Neural progenitor cell (in vitro differentiated cells): ENCODE measurements around the gene NOLC1. TPM values are rescaled to one million over a fixed set of nuclear protein-coding genes. Genes with fewer than 3 reads are reported as not detected.

Source experiments
- DNase-seq: peaks from one replicate; pipeline ENCODE4 v3.0.0-alpha.2; 2016; ENCODE audit warnings: low spot score
- H2AFZ ChIP-seq: fragments of 200-600 bp; sonication (generic); replicated peaks from 2 replicates; pipeline ENCODE4 v1.6.1; 2016; ENCODE audit warnings: antibody characterized with exemption
- H3F3A ChIP-seq: fragments of 200-600 bp; sonication (generic); 2 replicates; pipeline ENCODE4 v1.6.1; 2016; ENCODE audit warnings: antibody characterized with exemption, low read depth
- H3K27ac ChIP-seq: fragments of 200-600 bp; sonication (generic); 2 replicates; pipeline ENCODE4 v1.5.1; 2016; ENCODE audit warnings: mild to moderate bottlenecking
- H3K27me3 ChIP-seq: fragments of 200-600 bp; sonication (generic); 2 replicates; pipeline ENCODE4 v1.6.1; 2016; ENCODE audit warnings: mild to moderate bottlenecking, moderate library complexity
- H3K36me3 ChIP-seq: fragments of 200-600 bp; sonication (generic); 2 replicates; pipeline ENCODE4 v1.5.1; 2016
- H3K4me1 ChIP-seq: fragments of 200-600 bp; sonication (generic); 2 replicates; pipeline ENCODE4 v1.6.1; 2016; ENCODE audit warnings: mixed run types
- H3K4me2 ChIP-seq: fragments of 200-600 bp; sonication (generic); 2 replicates; pipeline ENCODE4 v1.6.1; 2016
- H3K4me3 ChIP-seq: fragments of 200-600 bp; sonication (generic); 2 replicates; pipeline ENCODE4 v1.5.1; 2016
- H3K79me2 ChIP-seq: fragments of 200-600 bp; sonication (generic); 2 replicates; pipeline ENCODE4 v1.6.1; 2016; ENCODE audit warnings: low read depth
- H3K9ac ChIP-seq: fragments of 200-600 bp; sonication (generic); 2 replicates; pipeline ENCODE4 v1.6.1; 2016
- H3K9me3 ChIP-seq: fragments of 200-600 bp; sonication (generic); 2 replicates; pipeline ENCODE4 v1.5.1; 2016; ENCODE audit warnings: low read depth
- H4K20me1 ChIP-seq: fragments of 200-600 bp; sonication (generic); 2 replicates; pipeline ENCODE4 v1.6.1; 2016; ENCODE audit warnings: low read depth
- H3K27ac Mint-ChIP-seq: 3 replicates; pipeline ENCODE4 v1.8.0; 2021; ENCODE audit warnings: mixed read lengths
- H3K27me3 Mint-ChIP-seq: 2 replicates; pipeline ENCODE4 v1.8.0; 2022; ENCODE audit warnings: low read depth, mild to moderate bottlenecking, inconsistent platforms, moderate library complexity, mixed read lengths; ENCODE audit not compliant: insufficient read depth
- H3K36me3 Mint-ChIP-seq: 3 replicates; pipeline ENCODE4 v1.8.0; 2021; ENCODE audit warnings: mixed read lengths
- H3K4me1 Mint-ChIP-seq: 3 replicates; pipeline ENCODE4 v1.8.0; 2021; ENCODE audit warnings: mixed read lengths
- H3K4me3 Mint-ChIP-seq: 3 replicates; pipeline ENCODE4 v1.8.0; 2021; ENCODE audit warnings: mild to moderate bottlenecking, moderate library complexity, mixed read lengths
- H3K9me3 Mint-ChIP-seq: 3 replicates; pipeline ENCODE4 v1.8.0; 2020; ENCODE audit warnings: mixed read lengths
- EZH2 ChIP-seq: fragments of 200-600 bp; sonication (generic); IDR thresholded peaks from 2 replicates; pipeline ENCODE4 v1.6.1; 2017; ENCODE audit warnings: antibody characterized with exemption, mild to moderate bottlenecking, moderate library complexity
- EZH2phosphoT487 ChIP-seq: fragments of 200-600 bp; sonication (generic); IDR thresholded peaks from 2 replicates; pipeline ENCODE4 v1.6.1; 2017; ENCODE audit warnings: antibody characterized with exemption
- total RNA-seq: library from RNA; depleted of rRNA; stranded (reverse); fragments of >200 nt; gene quantifications from 2 replicates; pipeline ENCODE4 v1.2.3, GENCODE V29; 2015; ENCODE audit warnings: low replicate concordance
- TF ChIP-seq, protein P1 (sequence below): fragments of 200-600 bp; sonication (generic); IDR thresholded peaks from 2 replicates; pipeline ENCODE4 v1.5.1; 2017; ENCODE audit warnings: antibody characterized with exemption, mild to moderate bottlenecking

Gene NOLC1
- total RNA-seq, 1 donor from 2014 or later: 80.6 TPM

DNA sequence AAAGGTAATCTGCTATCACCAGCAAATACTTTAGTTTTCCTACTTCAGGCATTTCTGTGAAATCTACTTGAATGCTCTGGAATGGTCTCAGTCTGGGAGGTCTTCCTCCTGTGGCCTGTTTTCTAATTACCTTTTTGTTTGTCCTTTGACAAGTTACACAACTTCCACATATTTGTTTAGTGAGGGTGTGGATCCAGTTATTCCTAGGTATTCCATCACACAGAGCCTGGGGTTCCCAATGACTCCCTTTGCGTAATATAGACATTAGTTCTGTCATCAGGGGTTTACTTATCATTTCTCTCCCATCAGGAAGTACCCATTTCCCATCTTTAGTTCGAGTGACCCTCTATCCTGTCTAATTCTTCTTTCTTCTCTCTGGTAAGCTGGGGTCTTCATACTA is 45.8 kb downstream of the NOLC1 start:
- Histone ChIP-seq H3F3A (no peaks in the 10 kb centered on the region), H3K4me1 (no peaks in the 10 kb centered on the region), H3K27ac (no peak overlapping the region), H3K9me3 (no peaks in the 10 kb centered on the region), H3K36me3 (no peaks in the 10 kb centered on the region), H3K9ac (no peak overlapping the region), H3K4me2 (no peak overlapping the region), H3K27me3 (no peaks in the 10 kb centered on the region), H4K20me1 (no peaks in the 10 kb centered on the region), H3K4me3 (no peak overlapping the region), H2AFZ (no peak overlapping the region), H3K79me2 (no peaks in the 10 kb centered on the region)
- H3K4me3 Mint-ChIP-seq: no peak overlapping the region
- TF ChIP-seq EZH2phosphoT487 (no peak), EZH2 (no peak)
- TF ChIP-seq, protein P1, sequence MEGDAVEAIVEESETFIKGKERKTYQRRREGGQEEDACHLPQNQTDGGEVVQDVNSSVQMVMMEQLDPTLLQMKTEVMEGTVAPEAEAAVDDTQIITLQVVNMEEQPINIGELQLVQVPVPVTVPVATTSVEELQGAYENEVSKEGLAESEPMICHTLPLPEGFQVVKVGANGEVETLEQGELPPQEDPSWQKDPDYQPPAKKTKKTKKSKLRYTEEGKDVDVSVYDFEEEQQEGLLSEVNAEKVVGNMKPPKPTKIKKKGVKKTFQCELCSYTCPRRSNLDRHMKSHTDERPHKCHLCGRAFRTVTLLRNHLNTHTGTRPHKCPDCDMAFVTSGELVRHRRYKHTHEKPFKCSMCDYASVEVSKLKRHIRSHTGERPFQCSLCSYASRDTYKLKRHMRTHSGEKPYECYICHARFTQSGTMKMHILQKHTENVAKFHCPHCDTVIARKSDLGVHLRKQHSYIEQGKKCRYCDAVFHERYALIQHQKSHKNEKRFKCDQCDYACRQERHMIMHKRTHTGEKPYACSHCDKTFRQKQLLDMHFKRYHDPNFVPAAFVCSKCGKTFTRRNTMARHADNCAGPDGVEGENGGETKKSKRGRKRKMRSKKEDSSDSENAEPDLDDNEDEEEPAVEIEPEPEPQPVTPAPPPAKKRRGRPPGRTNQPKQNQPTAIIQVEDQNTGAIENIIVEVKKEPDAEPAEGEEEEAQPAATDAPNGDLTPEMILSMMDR: no peak
- H3K4me1 Mint-ChIP-seq: no peaks in the 10 kb centered on the region
- peaks cover 9% of the 10 kb centered on the region for H3K9me3 Mint-ChIP-seq
- H3K27ac Mint-ChIP-seq: no peak overlapping the region
- H3K36me3 Mint-ChIP-seq: no peaks in the 10 kb centered on the region
- peaks cover 9% of the 10 kb centered on the region for H3K27me3 Mint-ChIP-seq
- DNase-seq: no peak

DNA sequence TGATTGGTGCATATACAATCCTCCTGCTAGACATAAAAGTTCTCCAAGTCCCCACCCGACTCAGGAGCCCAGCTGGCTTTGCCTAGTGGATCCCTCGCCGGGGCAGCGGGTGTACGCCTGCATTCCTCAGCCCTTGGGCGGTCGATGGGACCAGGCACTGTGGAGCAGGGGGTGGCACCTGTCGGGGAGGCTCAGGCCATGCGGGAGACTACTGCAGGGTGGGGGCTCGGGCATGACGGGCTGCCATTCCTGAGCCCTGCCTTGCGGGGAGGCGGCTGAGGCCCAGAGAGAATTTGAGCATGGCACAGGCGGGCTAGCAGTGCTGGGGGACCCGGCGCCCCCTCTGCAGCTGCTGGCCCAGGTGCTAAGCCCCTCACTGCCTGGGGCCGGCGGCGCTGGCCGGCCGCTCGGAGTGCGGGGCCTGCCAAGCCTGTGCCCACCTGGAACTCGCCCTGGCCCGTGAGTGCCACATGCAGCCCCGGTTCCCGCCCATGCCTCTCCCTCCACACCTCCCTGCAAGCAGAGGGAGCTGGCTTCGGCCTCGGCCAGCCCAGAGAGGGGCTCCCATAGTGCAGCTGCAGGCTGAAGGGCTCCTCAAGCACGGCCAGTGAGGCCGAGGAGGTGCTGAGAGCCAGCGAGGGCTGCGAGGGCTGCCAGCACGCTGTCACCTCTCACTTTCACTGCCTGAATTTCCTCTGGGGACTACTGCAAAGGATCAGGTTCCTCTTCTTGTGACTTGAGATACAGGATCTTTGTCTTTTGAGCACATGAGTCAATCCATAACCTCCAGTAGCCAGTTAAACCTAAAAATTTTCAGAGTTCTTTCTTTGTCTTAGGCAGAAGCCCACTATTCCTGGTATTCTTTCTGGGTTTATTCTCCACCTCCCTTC is 48.8 kb downstream of the NOLC1 start:
- peaks cover 10% of the 10 kb centered on the region for H3K9me3 Mint-ChIP-seq
- Histone ChIP-seq H3K9me3 (no peaks in the 10 kb centered on the region), H3K27me3 (no peaks in the 10 kb centered on the region), H3K4me2 (no peak overlapping the region), H3K4me1 (no peaks in the 10 kb centered on the region), H3K79me2 (no peaks in the 10 kb centered on the region), H3F3A (no peaks in the 10 kb centered on the region), H3K27ac (no peak overlapping the region), H3K9ac (no peak overlapping the region), H2AFZ (no peak overlapping the region), H3K4me3 (no peak overlapping the region), H3K36me3 (no peaks in the 10 kb centered on the region), H4K20me1 (no peaks in the 10 kb centered on the region)
- H3K36me3 Mint-ChIP-seq: no peaks in the 10 kb centered on the region
- no peak overlapping the region for H3K4me3 Mint-ChIP-seq
- no peaks in the 10 kb centered on the region for H3K4me1 Mint-ChIP-seq
- DNase-seq: no peak
- no peak for TF ChIP-seq EZH2
- TF ChIP-seq, protein P1: no peak
- H3K27ac Mint-ChIP-seq: no peak overlapping the region
- H3K27me3 Mint-ChIP-seq: peaks cover 12% of the 10 kb centered on the region

DNA sequence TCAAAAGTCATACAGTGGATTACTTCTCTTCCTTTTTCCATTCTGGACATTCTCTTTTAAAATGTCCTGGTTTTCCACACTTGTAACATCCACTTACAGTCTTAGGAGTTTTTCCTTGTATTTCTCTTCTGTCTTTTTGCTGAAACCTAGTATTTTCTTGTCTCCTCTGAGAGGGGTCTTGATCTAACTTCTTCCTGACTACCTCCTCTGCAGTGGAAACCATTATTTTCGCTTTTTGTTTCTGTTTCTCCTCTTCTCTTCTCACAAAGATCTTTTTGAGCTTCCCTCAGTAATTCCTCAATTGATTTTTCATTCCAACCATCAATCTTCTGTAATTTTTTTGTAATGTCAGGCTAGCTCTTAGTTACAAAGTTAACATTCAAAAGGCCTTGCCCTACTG is 50.2 kb downstream of the NOLC1 start:
- Histone ChIP-seq H3K9me3 (no peaks in the 10 kb centered on the region), H2AFZ (no peak overlapping the region), H3K4me1 (no peaks in the 10 kb centered on the region), H3K9ac (no peak overlapping the region), H4K20me1 (no peaks in the 10 kb centered on the region), H3K27ac (no peak overlapping the region), H3F3A (no peaks in the 10 kb centered on the region), H3K4me3 (no peak overlapping the region), H3K36me3 (no peaks in the 10 kb centered on the region), H3K79me2 (no peaks in the 10 kb centered on the region), H3K4me2 (no peak overlapping the region), H3K27me3 (no peaks in the 10 kb centered on the region)
- no peak for TF ChIP-seq EZH2
- no peak for TF ChIP-seq EZH2phosphoT487
- TF ChIP-seq, protein P1: no peak
- Mint-ChIP-seq H3K4me1 (no peaks in the 10 kb centered on the region), H3K27ac (no peak overlapping the region), H3K27me3 (peaks cover 7% of the 10 kb centered on the region), H3K36me3 (no peaks in the 10 kb centered on the region), H3K4me3 (no peak overlapping the region), H3K9me3 (peaks cover 7% of the 10 kb centered on the region)
- no peak for DNase-seq
